HG03066 (cell line): Measurements from ENCODE around the gene DIABLO.
"Not testable (repeated sequence)": the region's sequence is repeated elsewhere in the genome, so short reads cannot be mapped to it uniquely, and the experiment has no call there.

ENCODE experiments used
- ATAC-seq: cut with Tn5 transposase; IDR thresholded peaks from one replicate; pipeline ENCODE4 v1.9.1; 2021; ENCODE audit warnings: low read depth; ENCODE audit not compliant: unreplicated experiment

The DIABLO gene

DNA sequence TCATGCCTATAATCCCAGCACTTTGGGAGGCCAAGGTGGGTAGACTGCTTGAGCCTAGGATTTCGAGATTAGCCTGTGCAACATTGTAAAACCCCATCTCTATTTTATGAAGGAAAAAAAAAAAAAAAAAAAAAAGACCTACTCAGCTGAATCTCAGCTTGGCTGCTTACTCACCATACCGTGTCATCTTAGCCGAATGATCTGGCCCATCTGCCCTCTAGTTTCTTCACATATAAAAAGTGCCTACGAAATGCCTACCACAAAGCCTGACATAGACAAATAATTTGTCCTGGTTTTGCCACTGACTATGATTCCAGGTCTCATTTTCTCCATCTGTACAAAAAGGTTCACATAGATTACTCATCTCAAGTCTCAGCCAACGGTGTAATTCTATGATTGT, 10.1 kb downstream of the DIABLO start:
- no peak for ATAC-seq

DNA sequence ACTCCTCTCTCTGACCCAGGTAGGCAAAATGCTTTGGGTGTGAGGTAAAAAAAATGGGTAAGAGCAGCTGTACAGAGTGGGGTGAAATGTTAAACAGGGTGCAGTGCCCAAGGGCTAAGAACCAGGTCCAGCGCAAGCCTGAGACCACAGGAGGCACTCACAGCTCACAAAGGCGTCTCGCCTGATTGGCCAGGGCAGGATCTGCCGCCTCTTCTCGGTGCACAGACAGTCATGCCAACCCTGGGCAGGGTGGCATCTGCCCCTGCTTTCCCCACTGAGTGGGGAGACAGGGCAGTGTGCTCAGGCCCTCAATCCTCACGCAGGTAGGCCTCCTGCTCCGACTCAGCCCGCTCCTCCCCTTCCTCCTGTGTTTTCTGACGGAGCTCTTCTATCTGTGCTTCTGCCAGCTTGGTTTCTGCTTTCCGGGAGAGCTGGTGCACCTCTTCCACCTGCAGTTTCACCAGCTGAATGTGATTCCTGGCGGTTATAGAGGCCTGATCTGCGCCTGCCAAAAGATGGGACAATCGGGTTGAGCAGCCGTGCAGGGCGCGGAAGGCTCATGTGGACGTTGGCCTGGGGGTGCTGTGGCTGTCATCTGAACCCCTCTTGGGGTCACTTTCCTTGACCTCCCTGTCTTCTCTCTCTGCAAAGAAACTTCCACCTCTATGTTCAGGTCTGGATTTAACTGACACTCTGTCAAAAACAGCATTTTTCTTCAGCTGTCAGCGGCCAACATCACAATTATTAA, 17.6 kb downstream of the DIABLO start:
- ATAC-seq, result no peak

DNA sequence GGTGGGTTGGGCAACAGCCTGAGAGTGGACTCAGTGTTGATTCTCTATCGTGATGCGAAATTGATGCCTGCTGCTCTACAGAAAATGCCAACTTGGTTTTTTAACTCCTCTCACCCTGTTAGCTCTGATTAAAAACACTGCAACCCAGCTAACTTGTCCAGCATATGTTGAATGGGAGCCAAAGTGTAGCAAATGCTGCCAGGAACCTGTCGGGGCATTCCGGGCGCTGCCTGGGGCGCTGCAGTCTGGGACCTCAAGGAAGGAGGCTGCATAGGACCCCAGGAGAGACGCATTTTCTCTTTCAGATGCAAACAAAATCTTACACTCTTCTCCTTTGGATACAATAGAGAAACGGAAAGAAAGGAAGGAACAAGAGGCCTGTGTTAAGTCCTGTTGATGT, 18.5 kb downstream of the DIABLO start:
- no peak for ATAC-seq

DNA sequence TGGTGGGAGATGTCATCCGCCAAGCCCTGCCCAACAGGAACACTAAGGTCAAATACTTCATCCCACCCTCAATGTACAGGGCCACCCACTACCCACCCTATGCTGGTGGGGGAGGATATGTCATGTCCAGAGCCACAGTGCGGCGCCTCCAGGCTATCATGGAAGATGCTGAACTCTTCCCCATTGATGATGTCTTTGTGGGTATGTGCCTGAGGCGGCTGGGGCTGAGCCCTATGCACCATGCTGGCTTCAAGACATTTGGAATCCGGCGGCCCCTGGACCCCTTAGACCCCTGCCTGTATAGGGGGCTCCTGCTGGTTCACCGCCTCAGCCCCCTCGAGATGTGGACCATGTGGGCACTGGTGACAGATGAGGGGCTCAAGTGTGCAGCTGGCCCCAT, 18.9 kb downstream of the DIABLO start:
- ATAC-seq, result no peak

DNA sequence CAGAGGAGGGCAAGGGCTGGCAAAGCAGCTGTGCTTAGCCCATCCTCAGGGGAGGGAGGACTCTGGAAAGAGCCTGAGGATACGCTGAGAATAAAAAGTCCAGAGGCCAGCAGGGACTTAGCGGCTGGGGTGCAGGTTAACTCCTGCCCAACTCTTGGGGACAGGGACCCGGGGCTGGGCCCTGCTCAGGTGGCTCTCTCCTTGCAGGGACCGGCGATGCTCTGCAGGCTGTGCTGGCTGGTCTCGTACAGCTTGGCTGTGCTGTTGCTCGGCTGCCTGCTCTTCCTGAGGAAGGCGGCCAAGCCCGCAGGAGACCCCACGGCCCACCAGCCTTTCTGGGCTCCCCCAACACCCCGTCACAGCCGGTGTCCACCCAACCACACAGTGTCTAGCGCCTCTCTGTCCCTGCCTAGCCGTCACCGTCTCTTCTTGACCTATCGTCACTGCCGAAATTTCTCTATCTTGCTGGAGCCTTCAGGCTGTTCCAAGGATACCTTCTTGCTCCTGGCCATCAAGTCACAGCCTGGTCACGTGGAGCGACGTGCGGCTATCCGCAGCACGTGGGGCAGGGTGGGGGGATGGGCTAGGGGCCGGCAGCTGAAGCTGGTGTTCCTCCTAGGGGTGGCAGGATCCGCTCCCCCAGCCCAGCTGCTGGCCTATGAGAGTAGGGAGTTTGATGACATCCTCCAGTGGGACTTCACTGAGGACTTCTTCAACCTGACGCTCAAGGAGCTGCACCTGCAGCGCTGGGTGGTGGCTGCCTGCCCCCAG, 19.6 kb downstream of the DIABLO start:
- no peak for ATAC-seq

DNA sequence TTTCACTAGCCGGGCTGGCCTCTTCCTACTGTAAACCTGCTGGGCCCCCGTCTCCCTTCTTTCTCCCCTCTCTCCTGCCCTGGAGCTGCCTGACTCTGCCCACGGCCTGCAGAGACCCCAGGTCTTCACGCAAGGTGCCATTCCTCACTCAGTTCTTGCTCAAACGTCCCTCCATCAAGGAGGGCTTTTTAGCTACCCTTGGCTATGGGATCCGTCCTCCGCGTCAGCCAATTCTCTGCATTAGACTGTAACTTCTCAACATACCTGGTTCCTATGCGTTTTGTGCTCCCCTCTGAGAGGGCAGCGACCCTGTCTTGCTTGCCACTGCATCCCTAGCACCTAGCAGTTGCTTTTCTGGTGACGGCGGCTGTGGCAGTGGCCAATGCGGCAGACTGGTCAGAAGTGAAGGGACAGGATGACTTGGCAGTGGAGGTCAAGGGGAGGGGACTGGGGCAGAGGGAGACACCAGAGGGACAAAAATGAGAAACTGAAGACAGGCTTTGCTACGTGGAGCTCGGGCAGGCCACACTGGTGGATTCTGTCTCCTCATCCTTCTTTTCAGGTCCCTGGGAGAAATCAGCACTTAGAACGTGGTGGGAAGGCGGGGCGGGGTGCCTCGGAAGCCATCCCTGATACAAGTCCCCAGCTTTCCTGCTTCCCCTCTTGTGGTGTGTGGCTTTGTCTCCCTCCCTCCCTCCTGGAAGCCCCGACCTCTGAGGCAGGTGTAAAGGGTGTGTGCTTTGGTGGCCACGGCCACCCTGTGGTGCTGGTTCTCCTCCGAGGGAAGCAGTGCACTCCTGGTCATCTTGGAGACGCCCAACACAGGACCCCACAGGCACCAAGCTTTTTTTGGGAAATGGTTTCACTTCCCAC, 20.6 kb downstream of the DIABLO start:
- no peak for ATAC-seq

DNA sequence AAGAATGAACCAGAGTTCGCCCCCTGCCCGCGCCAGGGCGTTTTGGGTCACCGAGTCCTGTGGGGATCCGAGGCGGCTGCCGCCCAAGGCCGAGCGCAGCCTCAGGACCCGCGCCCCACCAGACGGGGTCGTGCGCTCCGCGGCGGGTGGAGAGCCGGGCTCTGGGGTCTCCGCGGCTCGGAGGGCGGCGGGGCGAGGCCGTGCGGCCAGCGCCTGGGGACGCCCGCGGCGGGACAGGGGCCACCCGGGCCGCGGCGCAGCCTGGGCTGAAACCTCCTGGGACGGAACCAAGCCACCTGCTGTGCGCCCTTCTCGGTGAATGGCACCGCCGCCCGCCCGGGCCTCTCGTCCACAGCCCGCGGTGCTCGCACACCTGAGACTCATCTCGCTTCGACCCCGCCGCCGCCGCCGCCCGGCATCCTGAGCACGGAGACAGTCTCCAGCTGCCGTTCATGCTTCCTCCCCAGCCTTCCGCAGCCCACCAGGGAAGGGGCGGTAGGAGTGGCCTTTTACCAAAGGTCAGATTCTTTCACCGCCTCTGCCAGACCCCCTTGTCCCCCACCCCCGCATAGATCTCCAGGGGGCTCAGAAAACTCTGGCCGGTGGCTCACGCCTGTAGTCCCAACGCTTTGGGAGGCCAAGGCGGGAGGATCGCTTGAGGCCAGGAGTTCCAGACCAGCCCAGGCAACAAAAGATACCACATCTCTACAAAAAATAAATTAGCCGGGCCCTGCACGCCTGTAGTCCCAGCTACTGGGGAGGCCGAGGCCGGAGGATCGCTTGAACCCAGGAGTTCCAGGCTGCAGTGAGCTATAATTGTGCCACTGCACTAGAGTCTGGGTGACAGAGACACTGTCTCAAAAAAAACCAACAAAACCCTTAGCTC, 21.4 kb downstream of the DIABLO start:
- no peak for ATAC-seq

DNA sequence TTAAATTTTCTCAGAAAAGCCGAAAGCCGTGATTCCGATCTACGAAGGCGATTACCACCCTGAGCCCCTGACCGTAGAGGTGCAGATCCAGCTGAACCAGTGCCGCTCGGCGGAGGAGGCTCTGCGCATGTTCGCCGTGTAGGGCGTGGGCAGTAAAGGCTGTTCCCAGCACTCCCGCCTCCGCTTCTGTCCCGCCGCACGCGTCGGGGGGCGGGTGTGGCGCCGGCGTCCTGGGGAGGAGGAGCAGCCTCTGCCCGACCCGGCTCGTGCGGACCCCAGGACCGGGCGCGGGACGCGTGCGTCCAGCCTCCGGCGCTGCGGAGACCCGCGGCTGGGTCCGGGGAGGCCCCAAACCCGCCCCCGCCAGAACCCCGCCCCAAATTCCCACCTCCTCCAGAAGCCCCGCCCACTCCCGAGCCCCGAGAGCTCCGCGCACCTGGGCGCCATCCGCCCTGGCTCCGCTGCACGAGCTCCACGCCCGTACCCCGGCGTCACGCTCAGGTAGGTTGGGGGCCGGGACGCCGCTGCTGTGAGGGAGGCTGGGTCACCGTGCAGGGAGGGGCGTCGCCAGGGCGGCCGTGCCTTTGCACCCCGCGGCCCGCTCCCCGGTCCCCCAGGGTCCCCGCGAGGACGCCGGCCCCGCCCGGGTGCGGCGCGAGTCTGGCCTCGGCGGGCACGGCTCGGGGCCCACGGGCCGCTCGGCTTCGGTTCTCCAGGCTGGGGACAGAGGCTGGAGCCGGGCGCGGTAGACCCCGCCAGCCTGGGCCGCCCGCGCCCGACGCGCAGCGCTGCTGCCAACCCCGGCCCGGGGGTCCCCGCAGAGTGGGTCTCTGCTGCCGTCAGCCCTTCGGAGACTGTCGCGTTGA, 22.3 kb downstream of the DIABLO start, which contains the start of gene B3GNT4:
B3GNT4 (plus strand) TSS at position 409 of the 866 bp plus-strand sequence. CDS start 910 bp downstream, outside the sequence.
- no peak for ATAC-seq

DNA sequence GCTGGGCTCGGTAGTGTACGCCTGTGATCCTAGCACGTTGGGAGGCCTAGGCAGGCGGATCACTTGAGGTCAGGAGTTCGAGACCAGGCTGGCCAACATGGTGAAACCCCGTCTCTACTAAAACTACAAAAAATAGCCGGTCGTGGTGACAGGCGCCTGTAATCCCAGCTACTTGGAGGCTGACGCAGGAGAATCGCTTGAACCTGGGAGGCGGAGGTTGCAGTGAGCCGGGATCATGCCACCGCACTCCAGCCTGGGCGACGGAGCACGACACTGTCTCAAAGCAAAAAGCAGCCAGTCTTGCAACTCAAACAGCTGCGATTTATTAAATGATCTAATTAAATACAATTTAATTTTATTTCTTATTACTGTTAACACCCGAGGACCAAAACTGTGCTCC, 23.0 kb downstream of the DIABLO start:
- not testable (repeated sequence) for ATAC-seq

DNA sequence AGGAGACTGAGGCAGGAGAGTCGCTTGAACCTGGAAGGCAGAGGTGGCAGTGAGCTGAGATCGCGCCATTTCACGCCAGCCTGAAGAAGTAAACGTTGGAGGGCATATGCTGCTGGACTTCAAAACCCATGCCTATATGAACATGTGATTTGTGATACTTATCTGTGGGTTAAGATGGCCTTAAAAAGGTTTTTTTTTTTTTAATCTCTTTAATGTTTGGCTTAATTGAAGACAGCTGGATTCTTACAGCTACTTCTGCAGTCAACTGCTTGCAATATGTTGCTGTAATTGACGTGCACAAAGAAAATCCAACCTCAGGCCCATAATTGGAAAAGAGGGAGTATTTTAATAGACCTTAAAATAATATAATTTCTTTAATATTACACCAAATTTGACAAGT, 23.8 kb downstream of the DIABLO start:
- ATAC-seq, result no peak

DNA sequence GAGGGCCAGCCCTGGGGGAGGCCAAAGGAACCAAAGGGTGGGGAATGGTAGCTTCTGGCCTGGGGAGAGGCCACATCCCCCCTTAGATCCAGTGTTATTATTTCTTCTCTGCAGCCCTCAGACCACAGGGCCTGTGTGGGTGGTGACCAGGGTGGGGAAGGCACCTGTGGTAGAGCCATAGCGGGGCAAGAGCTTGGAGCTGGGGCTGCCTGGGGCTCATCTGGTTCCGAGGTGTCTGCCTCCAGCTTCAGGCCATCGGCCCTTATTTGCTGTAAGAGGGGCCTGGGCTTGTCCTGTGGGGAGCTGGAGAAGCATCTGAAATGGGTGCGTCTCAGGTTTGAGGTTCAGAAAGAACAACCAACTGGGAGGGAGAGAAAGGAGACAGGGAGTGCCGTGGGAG, 24.5 kb downstream of the DIABLO start:
- no peak for ATAC-seq

DNA sequence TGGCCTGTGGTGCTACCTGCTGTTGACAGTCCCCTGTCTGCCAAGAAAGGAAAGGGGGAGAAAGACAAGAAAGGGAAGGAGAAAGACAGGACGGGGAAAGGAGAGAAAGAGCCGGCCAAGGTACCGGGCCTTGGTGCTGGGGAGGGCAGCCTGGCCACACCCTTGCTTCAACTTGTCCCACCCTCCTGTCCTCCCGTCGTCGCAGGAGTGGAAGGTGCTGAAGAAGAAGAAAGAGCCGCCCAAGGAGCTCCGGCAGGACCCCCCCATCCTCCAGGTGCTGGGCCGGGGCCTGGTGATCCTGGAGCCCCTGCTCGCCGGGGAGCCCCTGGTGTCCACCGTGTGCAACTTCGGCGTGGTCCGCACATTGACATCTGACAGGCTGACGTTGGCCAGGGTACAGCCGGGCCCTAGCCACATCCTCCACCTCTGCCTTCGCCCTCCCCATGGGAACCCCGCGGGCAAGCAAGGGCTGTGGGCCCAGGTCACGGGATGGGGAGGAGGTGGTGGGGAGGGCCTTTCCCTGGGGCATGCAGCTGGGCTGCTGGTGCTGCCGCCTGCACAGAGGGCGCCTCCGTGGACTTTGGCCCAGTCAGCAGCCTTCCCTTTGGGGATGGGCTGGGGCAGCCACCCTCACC, 25.2 kb downstream of the DIABLO start:
- no peak for ATAC-seq

DNA sequence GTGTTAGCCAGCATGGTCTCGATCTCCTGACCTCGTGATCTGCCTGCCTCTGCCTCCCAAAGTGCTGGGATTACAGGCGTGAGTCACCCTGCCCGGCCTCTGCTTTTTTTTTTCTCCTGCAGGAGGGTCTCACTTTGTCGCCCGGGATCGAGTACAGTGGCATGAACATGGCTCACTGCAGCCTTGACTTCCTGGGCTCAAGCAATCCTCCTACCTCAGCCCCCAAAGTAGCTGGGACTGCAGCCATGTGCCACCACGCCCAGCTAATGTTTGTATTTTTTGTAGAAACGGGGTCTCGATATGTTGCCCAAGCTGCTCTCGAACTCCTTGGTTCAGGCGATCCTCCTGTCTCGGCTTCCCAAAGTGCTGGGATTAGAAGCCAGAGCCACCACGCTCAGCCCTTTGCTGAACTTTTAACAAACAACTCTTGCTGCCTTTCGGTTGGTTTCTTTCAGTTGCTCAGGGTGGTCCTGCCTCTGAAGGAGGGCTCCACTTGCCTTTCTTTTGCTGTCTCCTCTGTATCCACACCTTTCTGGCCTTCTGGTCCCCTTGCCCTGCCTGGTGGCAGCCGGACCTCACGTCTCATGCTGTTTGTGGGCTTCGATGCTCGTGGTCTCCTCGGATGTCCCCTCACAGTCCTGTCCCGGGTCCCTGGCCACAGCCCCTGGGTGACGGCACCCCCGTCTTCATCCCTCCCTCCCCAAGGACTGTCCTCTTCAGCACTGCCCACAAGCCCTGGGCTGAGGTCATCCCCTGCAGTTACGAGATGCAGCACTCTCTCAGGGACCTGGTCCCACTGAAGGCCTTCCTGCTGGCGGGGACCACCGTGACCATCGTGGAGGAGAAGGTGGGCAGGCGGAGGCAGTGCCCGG, 26.1 kb downstream of the DIABLO start:
- ATAC-seq, result no peak

DNA sequence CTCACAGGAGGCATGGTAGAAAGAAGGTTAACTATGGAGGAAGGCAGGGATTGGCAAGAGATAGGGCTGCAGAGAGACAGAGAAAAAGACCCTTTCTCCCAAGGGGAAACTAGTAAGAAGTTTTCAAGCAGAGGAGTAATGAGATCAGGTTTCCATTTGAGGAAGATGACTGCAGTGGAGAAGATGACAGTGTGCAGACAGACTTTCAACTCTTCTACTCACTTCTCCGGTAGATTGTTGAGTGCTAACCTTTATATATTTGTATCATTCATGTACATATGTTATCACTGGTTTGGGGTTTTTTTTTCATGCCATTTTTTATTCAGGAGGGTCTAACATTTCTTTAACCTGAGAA, 28.3 kb downstream of the DIABLO start:
- no peak for ATAC-seq

DNA sequence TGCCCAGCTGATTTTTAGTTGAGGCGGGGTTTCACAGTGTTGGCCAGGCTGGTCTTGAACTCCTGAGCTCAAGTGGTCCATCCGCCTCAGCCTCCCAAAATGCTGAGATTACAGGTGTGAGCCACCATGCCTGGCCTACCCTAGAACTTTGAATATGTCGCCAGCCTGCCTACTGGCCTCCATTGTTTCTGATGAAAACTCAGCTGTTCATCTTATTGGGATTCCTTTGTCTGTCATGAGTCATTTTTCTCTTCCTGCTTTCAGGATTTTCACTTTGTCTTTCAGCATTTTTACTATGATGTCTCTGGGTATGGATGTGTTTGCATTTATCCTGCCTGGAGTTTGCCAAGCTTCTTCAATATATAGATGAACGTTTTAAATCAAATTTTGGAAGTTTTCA, 30.4 kb downstream of the DIABLO start:
- ATAC-seq, result no peak

DNA sequence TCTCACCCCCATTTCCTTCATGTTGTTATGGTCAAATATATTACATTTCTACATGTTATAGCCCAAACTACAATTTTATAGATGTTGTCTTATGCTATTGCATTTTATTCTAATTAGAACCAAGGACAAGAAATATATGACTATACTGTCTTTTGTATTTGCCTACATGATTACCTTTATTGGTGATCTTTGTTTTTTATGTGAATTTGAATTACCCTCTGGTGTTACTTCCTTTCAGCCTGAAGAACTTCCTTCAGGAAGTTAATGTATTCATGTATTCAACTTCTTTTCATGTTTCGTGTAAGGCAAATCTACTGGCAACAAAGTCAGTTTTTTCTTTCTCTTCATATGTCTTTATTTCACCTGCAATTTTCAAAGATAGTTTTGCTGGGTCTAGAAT, 31.0 kb downstream of the DIABLO start:
- ATAC-seq, result no peak

DNA sequence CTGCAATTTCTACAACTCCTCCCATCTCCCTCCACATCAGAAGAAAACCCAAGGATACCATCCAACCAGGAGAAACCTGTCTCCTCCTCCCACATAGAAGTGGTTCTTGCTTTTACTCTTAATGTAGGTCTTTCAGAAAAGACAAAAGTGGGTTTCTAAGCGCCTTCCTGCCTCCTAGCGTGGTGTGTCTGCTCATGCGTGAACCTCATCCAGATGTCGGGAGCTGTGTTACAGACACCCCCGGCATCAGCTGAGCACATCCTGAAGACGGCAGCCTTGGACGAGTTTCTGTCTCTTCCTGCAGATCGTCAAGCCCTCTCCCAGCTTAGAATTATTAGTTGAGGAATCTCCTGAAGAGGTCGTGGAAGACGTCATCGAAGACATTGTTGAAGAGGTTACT, 33.4 kb downstream of the DIABLO start:
- no peak for ATAC-seq
